ENCODE results near the gene SAP130. TPM values are rescaled to one million over a fixed set of nuclear protein-coding genes. Genes with fewer than 3 reads are reported as not detected.

SAP130 gene
- polyA plus RNA-seq, 1 donor (not counting 4 experiments of a cell fraction or from before 2014, with no cell fraction given) = 11.6 TPM

DNA sequence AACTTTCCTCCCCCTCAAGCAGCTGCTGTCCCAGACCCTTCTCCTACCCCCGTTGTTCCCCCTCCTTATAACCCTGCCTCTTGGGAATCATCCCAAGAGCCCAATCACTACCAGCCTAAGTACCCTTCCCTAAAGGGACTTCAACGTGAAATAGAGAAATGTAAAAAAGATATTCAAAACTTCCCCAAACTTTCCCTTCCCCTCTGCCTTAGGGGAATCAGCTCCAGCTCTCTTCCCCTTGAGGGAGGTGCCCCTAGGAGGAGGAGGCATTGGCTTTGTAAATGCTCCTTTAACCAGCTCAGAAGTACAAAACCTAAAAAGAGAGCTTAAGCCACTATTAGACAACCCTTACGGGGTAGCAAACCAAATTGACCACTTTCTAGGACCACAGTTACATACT lies 10.6 kb upstream of the SAP130 start:
- no peak overlapping the region for H2AFZ ChIP-seq (ENCODE audit: control insufficient read depth, low read length)
- H3K4me1 ChIP-seq (ENCODE audit: control insufficient read depth, extremely low read depth, insufficient read depth, low read length) = no peaks in the 10 kb centered on the region
- no peak for TF ChIP-seq EZH2 (IDR thresholded peaks at IDR 0.05; ENCODE audit: low read length)
- TF ChIP-seq, protein P1, sequence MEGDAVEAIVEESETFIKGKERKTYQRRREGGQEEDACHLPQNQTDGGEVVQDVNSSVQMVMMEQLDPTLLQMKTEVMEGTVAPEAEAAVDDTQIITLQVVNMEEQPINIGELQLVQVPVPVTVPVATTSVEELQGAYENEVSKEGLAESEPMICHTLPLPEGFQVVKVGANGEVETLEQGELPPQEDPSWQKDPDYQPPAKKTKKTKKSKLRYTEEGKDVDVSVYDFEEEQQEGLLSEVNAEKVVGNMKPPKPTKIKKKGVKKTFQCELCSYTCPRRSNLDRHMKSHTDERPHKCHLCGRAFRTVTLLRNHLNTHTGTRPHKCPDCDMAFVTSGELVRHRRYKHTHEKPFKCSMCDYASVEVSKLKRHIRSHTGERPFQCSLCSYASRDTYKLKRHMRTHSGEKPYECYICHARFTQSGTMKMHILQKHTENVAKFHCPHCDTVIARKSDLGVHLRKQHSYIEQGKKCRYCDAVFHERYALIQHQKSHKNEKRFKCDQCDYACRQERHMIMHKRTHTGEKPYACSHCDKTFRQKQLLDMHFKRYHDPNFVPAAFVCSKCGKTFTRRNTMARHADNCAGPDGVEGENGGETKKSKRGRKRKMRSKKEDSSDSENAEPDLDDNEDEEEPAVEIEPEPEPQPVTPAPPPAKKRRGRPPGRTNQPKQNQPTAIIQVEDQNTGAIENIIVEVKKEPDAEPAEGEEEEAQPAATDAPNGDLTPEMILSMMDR (optimal IDR thresholded peaks at IDR 0.05 in 1 of 3, IDR thresholded peaks at IDR 0.05 in 1 of 3, conservative IDR thresholded peaks at IDR 0.05 in 1 of 3; ENCODE audit: extremely low read depth in 1 of 3, insufficient read depth in 2 of 3, low read length in 3 of 3) = no peak
- H3K27me3 ChIP-seq (ENCODE audit: control insufficient read depth, extremely low read depth, insufficient read depth, low read length) = no peaks in the 10 kb centered on the region
- peaks cover 9% of the 10 kb centered on the region for H3K9me3 ChIP-seq (ENCODE audit: control insufficient read depth, low read depth, low read length)
- no peaks in the 10 kb centered on the region for H4K20me1 ChIP-seq (ENCODE audit: control insufficient read depth, extremely low read depth, insufficient read depth, low read length)
- no peak overlapping the region for H3K27ac ChIP-seq (ENCODE audit: control insufficient read depth, insufficient read depth, low read length)
- H3K9me1 ChIP-seq (ENCODE audit: control insufficient read depth, extremely low read depth, insufficient read depth, low read length) = no peaks in the 10 kb centered on the region
- no peaks in the 10 kb centered on the region for H3K79me2 ChIP-seq (ENCODE audit: control insufficient read depth, insufficient read depth, low read length)
- dilution Hi-C loops (cut with MboI; ENCODE audit: extremely low pct_ligation_motif_present, low sequenced_read_pairs) = no loop called here
- no peak overlapping the region for H3K9ac ChIP-seq (ENCODE audit: control insufficient read depth, extremely low read depth, insufficient read depth, low read length)
- DNase-seq (ENCODE audit: low read depth, low spot score) = no peak
- no peak overlapping the region for H3K4me2 ChIP-seq (ENCODE audit: control insufficient read depth, extremely low read depth, insufficient read depth, low read depth, low read length)
- no peak for FAIRE-seq
- no peak overlapping the region for H3K4me3 ChIP-seq (ENCODE audit: control insufficient read depth in 2 of 3, extremely low read depth in 1 of 3, insufficient read depth in 2 of 3, low read depth in 1 of 3, low read length in 3 of 3)
- H3K36me3 ChIP-seq (ENCODE audit: control insufficient read depth in 2 of 2, extremely low read depth in 1 of 2, insufficient read depth in 2 of 2, low read length in 2 of 2) = no peaks in the 10 kb centered on the region

DNA sequence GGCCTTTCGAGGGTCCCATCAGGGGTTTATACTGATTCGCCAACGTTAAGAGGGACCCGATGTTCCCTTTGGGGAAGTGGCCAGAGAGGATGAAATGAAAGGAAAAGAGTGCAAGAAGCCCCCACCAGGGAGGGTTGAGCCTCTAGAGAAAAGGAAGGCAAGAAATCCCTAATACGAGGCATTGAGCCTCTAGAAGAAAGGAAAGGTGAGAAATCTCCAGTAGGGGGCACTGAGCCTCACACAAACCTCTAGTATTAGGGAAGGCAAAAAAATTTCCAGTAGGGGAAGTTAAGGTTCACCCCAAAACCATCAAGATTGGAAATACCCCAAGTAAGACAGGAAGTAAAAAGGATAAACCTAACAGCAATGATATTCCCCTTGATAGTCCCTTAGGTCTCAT lies 9.8 kb upstream of the SAP130 start:
- Histone ChIP-seq H3K4me1 (ENCODE audit: control insufficient read depth, extremely low read depth, insufficient read depth, low read length) (no peaks in the 10 kb centered on the region), H3K27ac (ENCODE audit: control insufficient read depth, insufficient read depth, low read length) (no peak overlapping the region), H3K9ac (ENCODE audit: control insufficient read depth, extremely low read depth, insufficient read depth, low read length) (no peak overlapping the region), H3K9me1 (ENCODE audit: control insufficient read depth, extremely low read depth, insufficient read depth, low read length) (no peaks in the 10 kb centered on the region), H4K20me1 (ENCODE audit: control insufficient read depth, extremely low read depth, insufficient read depth, low read length) (no peaks in the 10 kb centered on the region), H3K36me3 (ENCODE audit: control insufficient read depth in 2 of 2, extremely low read depth in 1 of 2, insufficient read depth in 2 of 2, low read length in 2 of 2) (no peaks in the 10 kb centered on the region), H3K79me2 (ENCODE audit: control insufficient read depth, insufficient read depth, low read length) (no peaks in the 10 kb centered on the region), H3K4me3 (ENCODE audit: control insufficient read depth in 2 of 3, extremely low read depth in 1 of 3, insufficient read depth in 2 of 3, low read depth in 1 of 3, low read length in 3 of 3) (no peak overlapping the region), H3K27me3 (ENCODE audit: control insufficient read depth, extremely low read depth, insufficient read depth, low read length) (no peaks in the 10 kb centered on the region), H3K4me2 (ENCODE audit: control insufficient read depth, extremely low read depth, insufficient read depth, low read depth, low read length) (no peak overlapping the region), H2AFZ (ENCODE audit: control insufficient read depth, low read length) (no peak overlapping the region), H3K9me3 (ENCODE audit: control insufficient read depth, low read depth, low read length) (peaks cover 10% of the 10 kb centered on the region)
- no peak for DNase-seq (ENCODE audit: low read depth, low spot score)
- no peak for FAIRE-seq
- TF ChIP-seq EZH2 (IDR thresholded peaks at IDR 0.05; ENCODE audit: low read length) = no peak
- TF ChIP-seq, protein P1 (optimal IDR thresholded peaks at IDR 0.05 in 1 of 3, IDR thresholded peaks at IDR 0.05 in 1 of 3, conservative IDR thresholded peaks at IDR 0.05 in 1 of 3; ENCODE audit: extremely low read depth in 1 of 3, insufficient read depth in 2 of 3, low read length in 3 of 3) = no peak
- dilution Hi-C loops (cut with MboI; ENCODE audit: extremely low pct_ligation_motif_present, low sequenced_read_pairs) = no loop called here

Measured in keratinocyte (primary cell).